Measurements from ENCODE around the gene LSMEM2. TPM values are rescaled to one million over a fixed set of nuclear protein-coding genes. Genes with fewer than 3 reads are reported as not detected.
"Not testable (repeated sequence)": the region's sequence is repeated elsewhere in the genome, so short reads cannot be mapped to it uniquely, and the experiment has no call there.

LSMEM2 gene
- total RNA-seq, 1 donor from 2014 or later: 0.18 TPM

- DNase-seq (ENCODE audit: low spot score): no peak
- Mint-ChIP-seq H3K27me3 (ENCODE audit: unreplicated experiment) (peaks cover 22% of the 10 kb centered on the region), H3K27ac (ENCODE audit: unreplicated experiment) (peak overlapping the region; percentile 99), H3K36me3 (ENCODE audit: low read depth, unreplicated experiment) (peaks cover 31% of the 10 kb centered on the region), H3K4me1 (ENCODE audit: unreplicated experiment) (peaks cover 77% of the 10 kb centered on the region), H3K9me3 (ENCODE audit: unreplicated experiment) (no peaks in the 10 kb centered on the region), H3K4me3 (ENCODE audit: unreplicated experiment) (peak overlapping the region; percentile 84)
- no peak for TF ChIP-seq CTCF (IDR thresholded peaks at IDR 0.05; ENCODE audit: unreplicated experiment)
Measured at GRCh38 chr3:50241713-50242380, 37.0 kb upstream of the LSMEM2 start.

- Mint-ChIP-seq H3K9me3 (ENCODE audit: unreplicated experiment) (no peaks in the 10 kb centered on the region), H3K27ac (ENCODE audit: unreplicated experiment) (peak overlapping the region; percentile 99), H3K27me3 (ENCODE audit: unreplicated experiment) (peaks cover 18% of the 10 kb centered on the region), H3K4me3 (ENCODE audit: unreplicated experiment) (peak overlapping the region; percentile 87), H3K36me3 (ENCODE audit: low read depth, unreplicated experiment) (peaks cover 29% of the 10 kb centered on the region), H3K4me1 (ENCODE audit: unreplicated experiment) (peaks cover 78% of the 10 kb centered on the region)
- no peak for TF ChIP-seq CTCF (IDR thresholded peaks at IDR 0.05; ENCODE audit: unreplicated experiment)
- DNase-seq (ENCODE audit: low spot score): no peak
Measured at GRCh38 chr3:50242381-50242770, 36.5 kb upstream of the LSMEM2 start.

- peaks cover 18% of the 10 kb centered on the region for H3K27me3 Mint-ChIP-seq (ENCODE audit: unreplicated experiment)
- peak; percentile 77 for DNase-seq (ENCODE audit: low spot score)
- peaks cover 24% of the 10 kb centered on the region for H3K36me3 Mint-ChIP-seq (ENCODE audit: low read depth, unreplicated experiment)
- H3K4me3 Mint-ChIP-seq (ENCODE audit: unreplicated experiment): peak overlapping the region; percentile 87
- H3K27ac Mint-ChIP-seq (ENCODE audit: unreplicated experiment): peak overlapping the region; percentile 99
- TF ChIP-seq CTCF (IDR thresholded peaks at IDR 0.05; ENCODE audit: unreplicated experiment): no peak
- peaks cover 76% of the 10 kb centered on the region for H3K4me1 Mint-ChIP-seq (ENCODE audit: unreplicated experiment)
- H3K9me3 Mint-ChIP-seq (ENCODE audit: unreplicated experiment): no peaks in the 10 kb centered on the region
Measured at GRCh38 chr3:50242851-50243542, 35.9 kb upstream of the LSMEM2 start.

GRCh38 chr3:50243543-50243895, 35.4 kb upstream of the LSMEM2 start:
- H3K4me3 Mint-ChIP-seq (ENCODE audit: unreplicated experiment): peak overlapping the region; percentile 85

GRCh38 chr3:50244813-50245212, 34.1 kb upstream of the LSMEM2 start:
- peak overlapping the region; percentile 71 for H3K4me3 Mint-ChIP-seq (ENCODE audit: unreplicated experiment)
- DNase-seq (ENCODE audit: low spot score); H3K9me3 Mint-ChIP-seq (ENCODE audit: unreplicated experiment): not testable (repeated sequence)
- peaks cover 75% of the 10 kb centered on the region for H3K4me1 Mint-ChIP-seq (ENCODE audit: unreplicated experiment)
- H3K36me3 Mint-ChIP-seq (ENCODE audit: low read depth, unreplicated experiment): peaks cover 22% of the 10 kb centered on the region
- H3K27ac Mint-ChIP-seq (ENCODE audit: unreplicated experiment): peak overlapping the region; percentile 95
- H3K27me3 Mint-ChIP-seq (ENCODE audit: unreplicated experiment): peaks cover 22% of the 10 kb centered on the region

More at GRCh38 chr3:50243543-50243895, 35.4 kb upstream of the LSMEM2 start:
- peaks cover 80% of the 10 kb centered on the region for H3K4me1 Mint-ChIP-seq (ENCODE audit: unreplicated experiment)
- peaks cover 24% of the 10 kb centered on the region for H3K27me3 Mint-ChIP-seq (ENCODE audit: unreplicated experiment)
- H3K27ac Mint-ChIP-seq (ENCODE audit: unreplicated experiment): peak overlapping the region; percentile 99
- H3K9me3 Mint-ChIP-seq (ENCODE audit: unreplicated experiment): no peaks in the 10 kb centered on the region
- no peak for TF ChIP-seq CTCF (IDR thresholded peaks at IDR 0.05; ENCODE audit: unreplicated experiment)
- no peak for DNase-seq (ENCODE audit: low spot score)
- H3K36me3 Mint-ChIP-seq (ENCODE audit: low read depth, unreplicated experiment): peaks cover 27% of the 10 kb centered on the region

Data from endothelial cell (in vitro differentiated cells).